ENCODE measurements around the gene NEDD4L. TPM values are rescaled to one million over a fixed set of nuclear protein-coding genes. Genes with fewer than 3 reads are reported as not detected.

NEDD4L gene
- total and polyA plus RNA-seq, 10 of the 15 experiments (the other 5 are each of a cell fraction or from before 2014, with no cell fraction given) = 7.4 to 24.0 (median 17.7) TPM

GRCh38 chr18:58263055-58263957 lies 219.3 kb downstream of the NEDD4L start:
- Histone ChIP-seq H3K4me3 (no peak overlapping the region), H2AFZ (ENCODE audit: control insufficient read depth, low read depth, low read length) (peak overlapping the region; percentile 58; the same call in 1 of the 2 replicates), H3K79me2 (ENCODE audit: control insufficient read depth, insufficient read depth, low read length) (no peaks in the 10 kb centered on the region), H3K9ac (ENCODE audit: control insufficient read depth, insufficient read depth, low read length) (no peak overlapping the region), H4K20me1 (ENCODE audit: control insufficient read depth, insufficient read depth) (no peaks in the 10 kb centered on the region), H3K4me1 (ENCODE audit: control insufficient read depth, insufficient read depth, low read length) (no peaks in the 10 kb centered on the region), H3K36me3 (ENCODE audit: control insufficient read depth in 2 of 2, insufficient read depth in 2 of 2, low read length in 1 of 2) (no peaks in the 10 kb centered on the region), H3K9me3 (replicated peaks; ENCODE audit: control insufficient read depth, insufficient read depth, low read length) (no peaks in the 10 kb centered on the region; the same call in 2 of the 3 replicates), H3K4me2 (ENCODE audit: control insufficient read depth, insufficient read depth) (no peak overlapping the region; the same call in none of the 2 replicates), H3K27ac (ENCODE audit: control insufficient read depth, insufficient read depth) (no peak overlapping the region; the same call in 1 of the 2 replicates), H3K27me3 (replicated peaks in 1 of 2; ENCODE audit: control insufficient read depth in 2 of 2, insufficient read depth in 2 of 2, low read length in 1 of 2) (no peaks in the 10 kb centered on the region)
- in situ Hi-C loops (cut with MboI) (no loop called here), intact Hi-C loops (cut with micrococcal nuclease; ENCODE audit: unreplicated experiment) (no loop called here)
- ChIA-PET POLR2A (interaction anchor here (0.6 to 2.0 kb wide), 5 partner anchors 15 to 1114 kb away, joined by 3 to 6 read pairs (median 4); no protein-coding TSS in a partner anchor), CTCF (interaction anchor here (0.7 to 1.7 kb wide), 5 partner anchors 8 to 59 kb away, joined by 3 to 4 read pairs (median 4); no protein-coding TSS in a partner anchor), RAD21 (ENCODE audit: unreplicated experiment) (interaction anchor here (0.7 to 2.5 kb wide), 9 partner anchors 16 to 142 kb away, joined by 3 to 8 read pairs (median 4); no protein-coding TSS in a partner anchor), SMC1A (ENCODE audit: uncharacterized antibody, unreplicated experiment) (interaction anchor here (0.6 to 2.2 kb wide), 6 partner anchors 9 to 501 kb away, joined by 3 to 8 read pairs (median 4); no protein-coding TSS in a partner anchor)
- no TSS peak for BruUV-seq (replicated peaks)
- DNase-seq (ENCODE audit: low read depth, low spot score) (no peak), FAIRE-seq (peak; percentile 27), ATAC-seq (peak; percentile 79)
- under 1% methylated on average over 7 of the region's 7 CpGs for WGBS (ENCODE audit: insufficient coverage, insufficient replicate concordance, low lambda C conversion rate, missing lambda C conversion rate)
- TF ChIP-seq ZNF24 (IDR thresholded peaks at IDR 0.05) (no peak), CEBPZ (IDR thresholded peaks at IDR 0.05; ENCODE audit: low read depth, low read length) (no peak), CBX5 (IDR thresholded peaks at IDR 0.05; ENCODE audit: low read depth) (no peak), BCLAF1 (IDR thresholded peaks at IDR 0.05) (no peak), SREBF1 (IDR thresholded peaks at IDR 0.05; ENCODE audit: low read length) (no peak), HCFC1 (IDR thresholded peaks at IDR 0.05; ENCODE audit: low read length) (no peak), STAT1 (conservative IDR thresholded peaks at IDR 0.05) (no peak), PAX5 (IDR thresholded peaks at IDR 0.05; ENCODE audit: borderline replicate concordance, low read depth, low read length) (no peak), SMC3 (IDR thresholded peaks at IDR 0.05; ENCODE audit: borderline replicate concordance, low read length) (no peak), IRF5 (IDR thresholded peaks at IDR 0.05; ENCODE audit: borderline replicate concordance) (no peak), PKNOX1 (IDR thresholded peaks at IDR 0.05) (peak; percentile 77), EED (IDR thresholded peaks at IDR 0.05; ENCODE audit: low read depth) (no peak), SPI1 (IDR thresholded peaks at IDR 0.05; ENCODE audit: borderline replicate concordance, insufficient read depth, low read depth, low read length) (no peak), MTA2 (IDR thresholded peaks at IDR 0.05; ENCODE audit: low read depth) (peak; percentile 32; the same call in 1 of the 2 replicates)
